ENCODE measurements around the gene FAM13A. TPM values are rescaled to one million over a fixed set of nuclear protein-coding genes. Genes with fewer than 3 reads are reported as not detected.

FAM13A gene
- polyA plus RNA-seq, 1 donor from 2014 or later, result 4.0 TPM

GRCh38 chr4:88745175-88745574 is 311.8 kb downstream of the FAM13A start:
- H3F3A ChIP-seq (ENCODE audit: insufficient read depth, low read length, poor library complexity, severe bottlenecking), result no peaks in the 10 kb centered on the region
- H3K27ac ChIP-seq (ENCODE audit: low read length), result no peak overlapping the region
- no peaks in the 10 kb centered on the region for H3K27me3 ChIP-seq (ENCODE audit: insufficient read depth, low read depth, low read length)
- H3K4me3 ChIP-seq (ENCODE audit: low read length), result no peak overlapping the region
- no peak overlapping the region for H3K4me2 ChIP-seq (ENCODE audit: low read length)
- H4K20me1 ChIP-seq (ENCODE audit: insufficient read depth), result no peaks in the 10 kb centered on the region
- H3K9me2 ChIP-seq (ENCODE audit: insufficient read depth, low read length), result no peaks in the 10 kb centered on the region
- peaks cover 2% of the 10 kb centered on the region for H3K36me3 ChIP-seq (ENCODE audit: insufficient read depth, low read length)
- H3K79me2 ChIP-seq (replicated peaks; ENCODE audit: insufficient read depth, low read length), result no peaks in the 10 kb centered on the region
- H3K9ac ChIP-seq (ENCODE audit: low read length), result no peak overlapping the region
- H3K9me3 ChIP-seq (ENCODE audit: low read length), result no peaks in the 10 kb centered on the region
- TF ChIP-seq REST (IDR thresholded peaks at IDR 0.05; ENCODE audit: borderline replicate concordance) (no peak), RAD21 (conservative IDR thresholded peaks at IDR 0.05) (no peak), SMC3 (conservative IDR thresholded peaks at IDR 0.05; ENCODE audit: poor library complexity) (no peak), TAF1 (IDR thresholded peaks at IDR 0.05; ENCODE audit: low read depth) (no peak), MXI1 (conservative IDR thresholded peaks at IDR 0.05; ENCODE audit: poor library complexity, severe bottlenecking) (no peak), EZH2 (IDR thresholded peaks at IDR 0.05; ENCODE audit: borderline replicate concordance, insufficient read depth, low read length, poor library complexity, severe bottlenecking) (no peak), CTCF (IDR thresholded peaks at IDR 0.05; ENCODE audit: poor library complexity, severe bottlenecking) (no peak), EP300 (conservative IDR thresholded peaks at IDR 0.05; ENCODE audit: poor library complexity, severe bottlenecking) (no peak), POLR2AphosphoS5 (IDR thresholded peaks at IDR 0.05) (no peak)
- H2AFZ ChIP-seq (ENCODE audit: low read depth, low read length), result no peak overlapping the region

GRCh38 chr4:88744609-88745008 is 312.4 kb downstream of the FAM13A start:
- no peaks in the 10 kb centered on the region for H3K9me3 ChIP-seq (ENCODE audit: low read length)
- H3F3A ChIP-seq (ENCODE audit: insufficient read depth, low read length, poor library complexity, severe bottlenecking), result no peaks in the 10 kb centered on the region
- no peak overlapping the region for H3K9ac ChIP-seq (ENCODE audit: low read length)
- H3K4me3 ChIP-seq (ENCODE audit: low read length), result no peak overlapping the region
- peaks cover 2% of the 10 kb centered on the region for H3K36me3 ChIP-seq (ENCODE audit: insufficient read depth, low read length)
- H4K20me1 ChIP-seq (ENCODE audit: insufficient read depth), result no peaks in the 10 kb centered on the region
- no peaks in the 10 kb centered on the region for H3K9me2 ChIP-seq (ENCODE audit: insufficient read depth, low read length)
- no peaks in the 10 kb centered on the region for H3K79me2 ChIP-seq (replicated peaks; ENCODE audit: insufficient read depth, low read length)
- TF ChIP-seq RAD21 (conservative IDR thresholded peaks at IDR 0.05), result no peak
- no peak for TF ChIP-seq EP300 (conservative IDR thresholded peaks at IDR 0.05; ENCODE audit: poor library complexity, severe bottlenecking)
- no peak for TF ChIP-seq REST (IDR thresholded peaks at IDR 0.05; ENCODE audit: borderline replicate concordance)
- TF ChIP-seq MXI1 (conservative IDR thresholded peaks at IDR 0.05; ENCODE audit: poor library complexity, severe bottlenecking), result no peak
- no peak for TF ChIP-seq TAF1 (IDR thresholded peaks at IDR 0.05; ENCODE audit: low read depth)
- TF ChIP-seq POLR2AphosphoS5 (IDR thresholded peaks at IDR 0.05), result no peak
- TF ChIP-seq EZH2 (IDR thresholded peaks at IDR 0.05; ENCODE audit: borderline replicate concordance, insufficient read depth, low read length, poor library complexity, severe bottlenecking), result no peak
- TF ChIP-seq CTCF (IDR thresholded peaks at IDR 0.05; ENCODE audit: poor library complexity, severe bottlenecking), result no peak
- TF ChIP-seq SMC3 (conservative IDR thresholded peaks at IDR 0.05; ENCODE audit: poor library complexity), result no peak
- H3K27ac ChIP-seq (ENCODE audit: low read length), result no peak overlapping the region
- no peak overlapping the region for H3K4me2 ChIP-seq (ENCODE audit: low read length)
- H2AFZ ChIP-seq (ENCODE audit: low read depth, low read length), result no peak overlapping the region
- H3K27me3 ChIP-seq (ENCODE audit: insufficient read depth, low read depth, low read length), result no peaks in the 10 kb centered on the region
